Bone marrow (tissue), 2 donors: ENCODE results near the gene ZNRF2.

Source experiments
- DNase-seq, 2 donors: peaks; one replicate each; lab custom pipeline; 2025; lab: John Stamatoyannopoulos, UW

ZNRF2 gene

DNA sequence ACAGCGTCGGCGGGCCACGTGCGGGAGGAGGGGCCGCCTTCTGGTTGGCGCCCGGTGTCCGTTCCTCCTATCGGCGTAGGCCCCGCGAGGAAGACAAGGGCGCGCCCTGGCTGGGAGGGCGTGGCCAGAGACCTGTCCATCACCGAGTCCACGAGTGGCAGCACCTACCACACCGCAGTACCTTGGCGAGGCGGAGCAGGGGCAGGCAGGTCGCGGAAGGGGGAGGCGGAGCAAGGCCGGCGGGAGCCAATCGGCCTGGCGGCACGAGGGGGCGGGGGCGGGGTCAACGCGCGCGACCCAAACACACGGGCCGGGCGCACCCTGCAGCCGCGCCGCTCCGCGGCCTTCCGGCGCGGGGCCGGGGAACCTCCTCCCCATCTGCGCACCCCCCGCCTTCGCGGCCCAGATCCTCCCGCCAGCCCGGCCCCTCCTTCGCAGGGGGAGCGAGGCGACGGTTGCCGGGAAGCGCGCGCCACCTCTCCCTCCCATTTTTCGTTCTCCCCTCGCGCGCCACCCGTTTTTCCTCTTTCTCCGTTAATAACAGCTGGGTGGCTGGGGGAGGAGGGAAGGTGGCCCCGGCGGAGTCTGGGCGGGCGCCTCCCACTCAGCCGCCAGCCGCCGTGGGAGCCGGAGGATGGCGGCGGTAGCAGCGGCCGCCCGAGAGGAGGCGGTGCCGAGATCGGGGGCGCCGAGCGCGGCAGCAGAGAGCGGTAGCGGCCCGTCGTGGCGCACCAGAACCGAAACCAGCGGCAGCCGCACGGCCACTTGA, at the start of gene ZNRF2:
Gene ZNRF2, plus strand, starts transcription at position 300 of the 769 bp plus-strand sequence. CDS start 761 bp downstream, outside the sequence.
- peak; percentile 95 for DNase-seq

DNA sequence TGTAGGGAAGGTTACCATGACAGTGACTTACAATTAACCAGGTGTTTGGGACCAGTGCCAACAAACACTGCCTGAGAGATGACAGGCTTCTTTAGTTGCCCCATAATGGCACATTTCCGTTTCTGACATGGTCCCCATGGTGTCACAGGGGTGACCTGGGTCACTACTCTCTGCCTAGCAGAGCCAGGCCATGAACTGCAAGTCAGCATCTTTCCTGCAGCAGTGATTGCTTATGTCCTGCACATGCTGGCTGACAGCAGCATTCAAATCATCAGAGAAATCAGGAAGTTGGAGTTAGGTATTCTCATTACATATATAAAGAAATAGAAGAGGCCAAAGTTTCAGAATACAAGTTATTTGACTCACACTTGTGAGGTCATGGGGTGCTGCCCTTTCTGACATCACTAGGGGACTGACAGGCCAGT, 47.1 kb upstream of the ZNRF2 start:
- peak in 1 of 2 donors; percentile 11 for DNase-seq

- DNase-seq, result peak in 1 of 2 donors; percentile 70
Measured at GRCh38 chr7:30238721-30239441, 45.5 kb upstream of the ZNRF2 start.

DNA sequence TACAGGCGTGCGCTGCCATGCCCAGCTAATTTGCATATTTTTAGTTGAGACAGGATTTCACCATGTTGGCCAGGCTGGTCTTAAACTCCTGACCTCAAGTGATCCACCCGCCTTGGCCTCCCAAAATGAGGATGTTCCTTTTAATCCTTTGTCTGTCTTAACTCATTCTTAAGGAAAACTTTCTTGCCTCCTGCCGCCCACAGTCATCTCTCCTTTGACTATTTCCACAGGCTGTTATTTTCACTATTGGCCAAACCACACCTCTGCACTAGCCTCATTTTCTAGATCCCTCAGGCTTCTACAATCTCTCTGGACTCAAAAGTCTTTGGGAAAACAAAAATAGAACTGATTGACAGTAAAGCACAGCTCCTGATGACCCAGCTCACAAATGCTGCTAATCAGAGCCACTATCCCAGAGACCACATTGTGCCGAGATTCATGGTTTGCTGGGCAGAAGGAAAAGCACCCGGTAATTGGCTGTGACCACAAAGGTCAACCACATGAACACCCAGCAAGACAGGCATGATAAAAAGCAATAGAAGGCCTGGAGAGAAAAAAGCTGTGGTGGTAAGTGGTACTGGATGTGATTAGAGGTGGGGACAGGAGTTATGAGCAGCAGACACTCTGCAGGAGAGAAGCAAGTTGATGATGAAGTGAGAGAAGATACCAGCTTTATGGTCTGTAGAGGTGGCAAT, 44.1 kb upstream of the ZNRF2 start:
- no peak for DNase-seq

DNA sequence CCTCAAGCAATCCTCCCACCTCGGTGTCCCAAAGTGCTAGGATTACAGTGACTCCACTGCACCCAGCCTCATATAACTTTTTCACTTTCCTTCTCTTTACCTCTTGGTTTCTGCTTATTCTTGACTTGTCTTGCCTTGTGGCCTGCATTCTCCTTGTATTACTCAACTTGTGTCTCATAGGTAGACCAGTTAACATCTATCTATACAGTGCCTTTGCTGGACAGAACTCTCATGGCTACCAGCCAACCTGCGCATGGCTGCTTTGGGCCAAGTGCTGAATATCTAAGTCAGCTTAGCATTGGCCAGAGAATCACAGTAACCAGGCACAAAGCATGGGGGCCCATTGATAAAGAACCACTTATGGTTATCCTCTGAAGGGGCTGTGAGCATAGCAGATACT, 42.6 kb upstream of the ZNRF2 start:
- DNase-seq, result no peak

GRCh38 chr7:30244340-30244739, 40.1 kb upstream of the ZNRF2 start:
- no peak for DNase-seq

DNA sequence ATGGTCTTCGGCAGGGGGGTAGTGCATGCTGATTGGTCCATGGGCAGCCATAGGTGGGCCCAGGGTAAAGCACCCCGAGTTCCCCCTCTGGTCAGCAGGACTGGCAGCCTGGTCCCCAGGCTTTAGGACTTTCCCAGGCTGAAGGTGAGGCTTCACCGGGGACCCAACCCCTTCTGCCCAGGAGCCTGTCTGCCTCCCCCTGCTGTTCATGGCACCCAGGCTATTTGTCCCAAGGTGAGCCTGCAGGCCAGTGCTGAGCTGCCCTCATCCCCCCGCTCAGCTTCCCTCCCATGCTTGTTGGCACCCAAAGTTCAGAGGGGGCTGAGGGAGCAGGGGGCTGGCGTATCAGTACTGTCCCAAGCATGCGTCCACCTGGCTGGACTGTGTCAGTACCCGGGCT, 38.5 kb upstream of the ZNRF2 start:
- DNase-seq, result no peak

DNA sequence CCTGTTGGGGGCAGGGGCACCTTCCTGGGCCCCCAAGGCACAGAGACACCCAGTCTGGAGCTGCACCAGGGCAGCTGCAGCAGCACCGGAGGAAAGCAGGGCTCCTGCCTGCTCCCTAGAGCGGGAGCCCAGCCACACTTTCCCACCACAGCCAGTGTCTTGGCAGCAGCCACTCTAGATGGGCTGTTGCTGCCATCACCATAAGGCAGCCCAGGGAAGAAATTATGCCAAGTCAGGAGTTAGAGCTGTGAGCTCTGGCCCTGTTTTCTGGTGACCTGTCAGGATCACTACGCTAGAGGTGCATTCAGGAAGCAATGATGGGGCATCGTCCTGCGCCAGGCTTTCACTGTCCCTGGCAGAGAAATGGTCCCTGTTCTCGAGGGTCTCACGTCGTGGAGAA, 38.0 kb upstream of the ZNRF2 start:
- no peak for DNase-seq

- DNase-seq, result no peak
Measured at GRCh38 chr7:30247541-30248401, 36.6 kb upstream of the ZNRF2 start.

DNA sequence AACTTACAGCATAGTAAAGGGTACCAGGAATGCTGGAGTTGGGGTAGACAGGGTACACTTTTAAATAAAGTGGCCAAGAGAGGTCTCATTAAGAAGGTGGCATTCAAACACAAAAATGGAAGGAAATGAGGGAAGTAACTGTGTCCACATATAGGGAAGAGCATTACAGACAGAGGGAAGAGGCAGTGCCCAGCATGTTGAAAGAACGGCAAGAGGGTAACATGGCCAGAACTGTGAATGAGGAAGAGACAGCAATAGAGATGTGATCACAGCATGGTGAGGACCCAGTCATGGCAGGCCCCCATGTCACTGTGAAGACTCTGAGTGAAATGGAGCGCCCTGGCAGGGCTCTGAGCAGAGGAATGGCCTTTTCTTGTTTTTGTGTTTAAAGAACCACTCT, 35.1 kb upstream of the ZNRF2 start:
- no peak for DNase-seq

DNA sequence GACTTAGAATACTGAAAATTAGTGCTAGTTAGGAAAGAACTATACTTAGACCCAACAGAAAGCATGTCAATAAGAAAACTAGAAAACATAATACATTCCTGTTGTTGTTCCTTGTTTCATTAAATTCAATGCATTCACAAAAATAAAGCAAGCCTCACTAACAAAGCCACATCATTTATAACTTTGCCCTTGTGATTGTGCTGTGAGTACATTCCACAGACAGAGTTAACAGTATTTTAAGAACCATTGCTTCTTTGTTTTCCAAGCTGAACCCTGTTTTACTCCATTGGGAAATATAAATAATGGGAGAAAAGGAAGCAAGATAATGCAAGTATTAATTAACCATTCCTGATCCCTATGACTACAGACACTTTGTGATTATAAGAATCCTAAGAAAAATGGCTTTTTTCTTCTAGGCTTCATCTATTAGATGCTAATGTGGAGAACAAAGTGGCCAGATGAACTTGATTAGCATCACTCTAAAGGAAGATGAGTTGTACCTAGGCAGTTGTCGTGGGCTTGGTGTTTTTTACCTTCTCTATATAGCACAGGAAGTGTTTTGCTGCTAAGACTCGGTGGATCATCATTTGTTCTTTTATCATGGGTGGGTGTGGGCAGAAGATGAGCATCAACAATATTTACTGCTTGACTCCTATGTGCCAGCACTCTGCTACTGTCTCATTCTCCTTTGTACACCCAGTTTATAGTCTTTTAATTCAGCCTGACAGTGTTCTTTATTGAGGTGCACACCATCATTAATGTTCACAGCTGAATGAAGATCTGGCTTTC, 34.2 kb upstream of the ZNRF2 start:
- no peak for DNase-seq

- no peak for DNase-seq
Measured at GRCh38 chr7:30251708-30252329, 32.6 kb upstream of the ZNRF2 start.

DNA sequence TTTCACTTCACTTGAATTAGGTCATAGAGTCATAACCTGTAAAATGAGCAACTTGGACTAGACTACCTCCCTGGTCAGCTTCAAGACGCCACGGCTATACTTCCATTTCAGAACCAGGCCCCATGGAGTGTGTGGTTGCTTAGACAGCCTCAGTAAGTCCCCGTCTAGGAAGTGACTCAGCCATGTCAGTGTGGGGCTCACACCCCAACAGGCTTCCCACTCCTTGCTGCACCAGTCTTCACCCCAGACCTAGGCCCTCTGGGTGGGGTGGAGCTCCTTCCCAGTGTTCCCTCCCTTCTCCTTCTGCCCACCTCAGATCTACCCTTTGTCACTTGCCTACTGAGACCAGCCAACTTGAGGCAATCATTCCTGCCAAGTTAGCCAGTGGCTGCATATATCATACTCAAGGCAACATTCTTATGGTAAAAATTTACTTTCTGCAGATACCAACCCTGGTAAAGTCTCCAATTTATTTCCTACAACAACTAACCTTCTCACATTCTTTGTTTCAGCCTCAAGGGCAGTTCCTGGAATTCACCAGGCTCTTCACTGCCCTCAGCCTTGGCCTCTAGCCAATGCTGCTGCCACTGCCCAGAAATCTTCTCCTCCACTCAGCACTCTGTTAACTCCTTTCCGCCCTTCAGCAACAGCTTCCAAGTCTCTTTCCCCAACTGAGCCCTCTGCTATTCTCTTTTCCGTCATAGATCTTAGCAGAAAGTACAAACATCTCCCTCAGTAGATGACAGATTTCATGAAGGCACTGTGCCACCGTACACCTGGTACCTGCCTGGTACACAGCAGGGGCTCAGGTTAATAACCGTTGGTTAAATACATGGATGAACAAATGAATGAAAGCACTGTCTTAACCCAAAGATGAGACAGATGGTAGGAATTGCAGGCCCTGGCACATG, 31.3 kb upstream of the ZNRF2 start:
- DNase-seq, result no peak

- DNase-seq, result no peak
Measured at GRCh38 chr7:30253796-30254165, 30.6 kb upstream of the ZNRF2 start.

DNA sequence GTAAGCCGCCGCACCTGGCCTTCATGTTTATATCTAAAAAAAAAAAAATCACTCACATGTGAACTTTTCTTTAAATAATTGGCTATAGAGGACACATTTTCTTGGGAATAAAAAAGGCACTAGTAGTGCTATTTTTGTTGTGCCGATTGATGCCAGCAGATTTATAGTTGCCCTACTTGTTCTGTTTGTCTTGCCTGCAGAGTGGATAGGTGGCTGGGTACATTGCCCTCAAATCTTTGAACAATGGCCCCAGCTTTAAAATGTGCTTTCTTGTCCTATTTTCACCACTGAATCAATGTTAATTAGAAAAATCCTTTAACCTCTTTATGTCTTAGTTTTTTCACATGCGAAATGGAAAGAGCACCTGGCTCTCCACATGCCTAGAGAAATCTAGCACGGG, 30.1 kb upstream of the ZNRF2 start:
- DNase-seq, result no peak

- no peak for DNase-seq
Measured at GRCh38 chr7:30254717-30255063, 29.7 kb upstream of the ZNRF2 start.

DNA sequence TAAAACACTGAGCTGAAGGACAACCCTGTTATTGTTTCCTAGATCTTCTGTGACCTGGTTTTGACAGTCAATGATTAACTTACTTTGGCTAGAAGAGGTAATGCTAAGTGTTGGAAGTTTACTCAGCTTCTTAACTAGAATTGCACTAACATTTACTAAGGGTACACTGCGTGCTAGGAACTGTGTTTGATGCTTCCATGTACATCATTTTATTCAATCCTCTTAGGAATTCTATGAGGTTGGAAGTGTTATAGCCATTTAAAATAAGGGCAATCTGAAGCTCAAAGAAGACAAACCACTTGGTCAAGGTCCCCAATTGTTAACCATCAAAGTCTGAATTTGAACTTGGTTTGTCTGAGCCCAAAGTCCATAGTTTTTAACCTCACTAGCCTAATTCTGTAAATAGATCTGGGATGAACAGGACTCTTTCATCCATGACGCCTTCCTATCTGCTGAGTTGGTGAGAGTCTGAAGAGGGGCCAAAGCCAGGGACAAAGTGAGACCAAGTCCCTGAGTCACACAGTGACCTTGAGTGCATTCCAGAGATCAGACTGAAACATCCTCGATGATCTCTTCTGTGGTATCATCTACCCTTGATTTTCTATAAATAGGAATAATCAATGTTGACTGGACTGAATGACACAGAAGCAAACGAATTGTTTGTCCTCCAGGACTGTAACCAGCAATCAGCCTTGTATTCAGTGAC, 29.2 kb upstream of the ZNRF2 start:
- no peak for DNase-seq

GRCh38 chr7:30256349-30256858, 28.0 kb upstream of the ZNRF2 start:
- no peak for DNase-seq

DNA sequence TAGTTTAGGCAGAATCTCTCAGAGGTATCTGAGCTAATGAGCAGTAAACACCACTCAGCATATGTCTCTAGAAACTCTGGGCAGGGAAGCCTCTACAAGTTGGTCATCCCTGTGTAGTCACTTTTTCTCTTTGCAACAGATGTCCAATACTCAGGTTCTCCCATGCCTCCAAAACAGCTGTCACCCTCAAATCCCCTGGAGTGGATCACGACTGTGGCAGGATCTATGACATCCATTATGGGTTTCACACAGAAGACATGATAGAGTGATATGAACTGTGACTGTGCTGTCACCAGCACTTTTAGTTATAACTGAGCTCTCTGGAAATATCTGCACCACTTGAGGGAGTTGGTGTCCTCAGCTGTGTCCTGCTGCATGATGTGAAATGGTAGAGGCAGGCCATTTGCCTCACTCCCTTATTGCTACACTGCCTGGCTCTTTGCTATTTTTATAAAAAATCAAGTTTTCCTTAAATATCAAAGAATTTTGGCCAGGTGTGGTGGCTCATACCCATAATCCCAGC, 24.1 kb upstream of the ZNRF2 start:
- DNase-seq, result no peak
